Urothelium cell line (cell line): ENCODE measurements around the gene CHL1.

Source experiments
- DNase-seq: peaks from one replicate; pipeline ENCODE4 v3.0.0; 2011; ENCODE audit warnings: low spot score, mixed read lengths
- FAIRE-seq: peaks from 2 replicates; lab custom pipeline; 2011; peaks lifted over from hg19 to GRCh38; lab: Jason Lieb, UNC

The CHL1 gene

DNA sequence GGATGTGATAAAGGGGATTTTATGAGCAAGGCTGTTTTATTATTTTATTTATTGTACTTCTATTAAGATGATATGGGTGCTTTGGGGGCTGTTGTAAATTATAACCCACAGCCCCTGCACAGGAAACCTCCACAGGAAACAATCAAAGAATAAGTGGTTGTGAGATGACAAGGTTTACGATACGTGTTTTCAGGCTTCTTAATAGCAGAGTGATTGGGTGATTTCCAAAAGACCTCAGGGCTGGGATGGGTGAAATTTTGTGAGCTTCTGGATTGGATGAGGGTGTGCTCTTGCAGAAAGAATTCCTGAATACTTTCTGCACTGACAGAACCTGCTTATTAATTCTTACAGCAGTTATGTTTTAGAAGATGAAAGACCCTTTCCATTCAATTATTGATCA is 21.4 kb downstream of the CHL1 start:
- no peak for DNase-seq
- no peak for FAIRE-seq

DNA sequence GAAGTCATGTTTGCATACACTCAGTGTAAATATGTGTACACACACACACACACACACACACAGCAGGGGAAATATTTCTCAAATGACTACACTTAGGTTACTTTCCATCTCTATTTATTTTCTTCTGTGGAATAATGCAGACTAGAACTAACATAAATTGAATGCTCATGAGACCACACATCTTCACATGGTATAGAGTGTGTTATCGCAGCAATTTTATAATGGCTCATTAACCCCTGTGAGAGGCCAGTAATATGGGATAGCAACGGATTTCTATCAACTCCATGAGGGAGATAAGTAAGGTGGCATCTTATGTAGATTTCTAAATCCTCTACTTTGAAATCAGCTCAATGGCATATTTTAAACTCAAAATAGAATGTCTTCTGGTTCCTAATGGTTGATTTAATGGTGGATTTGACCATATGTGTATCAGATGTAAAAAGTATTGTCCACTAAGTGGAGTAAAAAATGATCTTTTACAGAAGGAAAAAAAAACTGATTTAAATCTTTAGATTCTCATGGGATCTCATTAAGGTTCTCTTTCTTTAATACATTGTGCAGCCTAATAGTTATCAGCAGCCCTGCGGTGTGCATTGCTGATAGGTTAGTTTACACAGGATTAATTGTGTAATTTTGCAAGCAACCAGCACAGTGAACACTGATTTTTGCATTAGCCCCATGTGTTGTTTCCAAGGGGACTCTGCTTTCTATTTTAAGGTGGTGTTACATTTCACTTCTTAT is 32.0 kb downstream of the CHL1 start:
- DNase-seq: no peak
- no peak for FAIRE-seq

DNA sequence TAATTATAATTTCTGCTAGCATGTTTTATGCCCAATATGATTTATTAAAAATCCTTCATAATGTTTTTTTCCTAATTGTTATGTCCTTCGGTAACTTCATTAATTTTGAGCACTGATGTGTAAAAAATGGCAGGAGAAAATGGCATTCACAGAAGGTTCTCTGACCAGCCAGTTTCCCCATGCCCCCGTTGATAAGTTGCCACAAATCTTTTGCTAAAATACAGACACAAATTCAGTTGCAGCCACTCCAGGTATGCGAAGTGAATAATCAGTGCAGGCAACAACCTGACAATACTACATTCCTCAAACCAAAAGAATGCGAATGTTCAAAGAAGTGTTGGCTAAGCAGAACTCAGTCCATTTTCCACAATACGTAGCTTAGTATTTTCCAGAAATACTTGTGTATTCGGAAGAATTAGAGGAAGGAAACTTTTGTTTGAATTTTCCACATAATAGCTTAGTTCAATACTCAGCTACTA is 32.7 kb downstream of the CHL1 start:
- FAIRE-seq (no peak), DNase-seq (peak; percentile 9)

DNA sequence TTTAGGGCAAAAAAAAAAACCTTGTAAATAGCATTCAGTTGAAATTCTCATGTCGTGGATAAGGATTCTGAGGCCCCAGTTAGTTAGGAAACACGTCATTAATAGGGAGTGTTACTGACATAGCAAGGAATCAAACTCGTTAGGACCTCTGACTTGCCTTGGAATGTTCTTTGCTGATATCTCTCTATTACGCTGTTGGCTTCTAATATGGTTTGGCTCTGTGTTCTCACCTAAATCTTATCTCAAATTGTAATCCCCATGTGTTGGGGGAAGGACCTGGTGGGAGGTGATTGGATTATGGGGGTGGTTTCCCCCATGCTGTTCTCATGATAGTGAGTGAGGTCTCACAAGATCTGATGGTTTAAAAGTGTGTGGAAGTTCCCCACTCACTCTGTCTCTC is 40.3 kb downstream of the CHL1 start:
- FAIRE-seq (no peak), DNase-seq (no peak)

DNA sequence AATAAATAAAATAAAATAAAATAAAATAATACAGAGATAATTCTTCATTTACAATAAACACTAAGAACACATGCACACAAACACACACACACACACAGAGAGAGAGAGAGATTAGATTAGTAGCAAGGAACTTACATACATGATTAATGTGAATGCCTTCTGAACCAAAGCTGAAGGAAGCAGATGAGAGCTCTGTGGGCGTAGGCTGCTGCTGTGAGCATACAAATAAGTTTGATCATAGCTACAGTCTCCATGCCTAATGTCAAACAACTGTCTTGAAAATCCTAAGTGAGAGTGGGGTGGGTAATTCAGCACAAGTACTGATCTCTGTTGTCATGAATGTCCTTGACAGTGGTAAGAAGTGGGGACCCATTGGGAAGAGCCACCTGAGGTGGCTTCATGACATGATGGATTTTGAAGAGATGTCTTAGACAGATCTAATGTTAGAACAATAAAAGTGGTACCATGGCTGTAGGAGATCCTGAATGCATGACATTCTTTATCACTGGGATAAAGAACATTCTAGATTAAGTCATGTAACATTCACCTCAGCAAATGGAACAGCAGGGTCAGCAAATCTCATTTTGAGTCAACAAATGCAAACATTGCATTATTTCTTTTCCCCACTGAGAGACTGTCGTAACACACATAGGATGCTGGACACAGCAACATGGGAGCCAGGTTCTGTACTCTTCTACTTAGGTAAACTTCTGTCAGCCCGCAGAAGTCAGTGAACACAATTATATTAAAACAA is 46.2 kb downstream of the CHL1 start:
- peak; percentile 9 for FAIRE-seq
- no peak for DNase-seq

DNA sequence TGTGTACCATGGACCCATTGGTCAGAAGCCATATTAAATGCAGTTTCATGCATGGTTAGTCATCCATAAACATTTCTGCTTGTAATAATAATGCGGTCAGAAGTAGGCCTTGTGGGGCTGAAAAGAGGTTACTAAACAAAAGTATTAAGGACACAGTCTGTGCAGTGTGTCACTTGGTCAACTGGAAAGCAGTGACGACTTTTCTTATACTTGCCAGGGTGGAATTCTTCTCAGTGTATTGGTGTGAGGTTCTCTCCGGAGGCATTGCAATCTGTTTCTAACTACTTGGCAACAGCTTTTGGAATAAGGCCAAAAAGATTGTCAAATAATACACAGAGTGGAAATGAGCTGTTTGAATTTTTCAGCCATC is 46.8 kb downstream of the CHL1 start:
- no peak for FAIRE-seq
- DNase-seq: no peak

DNA sequence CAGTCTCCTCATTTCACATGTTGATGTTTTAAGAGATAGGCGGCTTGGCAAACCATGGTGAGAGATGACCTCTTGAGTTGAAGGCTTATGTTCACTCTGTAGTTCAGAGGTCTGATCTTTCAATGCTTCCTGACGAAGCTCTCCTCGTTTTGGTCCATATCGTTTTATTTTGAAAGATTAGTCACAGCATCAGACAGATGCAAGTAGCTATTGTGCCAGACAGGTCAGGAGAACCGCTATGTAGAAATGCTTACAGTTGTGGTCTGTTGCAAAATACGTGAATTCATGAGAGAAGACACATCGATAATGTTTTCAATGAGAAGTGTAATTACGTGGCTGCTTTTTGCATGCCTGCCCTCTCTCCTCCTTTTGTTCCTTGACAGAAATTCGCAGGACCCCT is 47.5 kb downstream of the CHL1 start:
- DNase-seq (no peak), FAIRE-seq (no peak)

DNA sequence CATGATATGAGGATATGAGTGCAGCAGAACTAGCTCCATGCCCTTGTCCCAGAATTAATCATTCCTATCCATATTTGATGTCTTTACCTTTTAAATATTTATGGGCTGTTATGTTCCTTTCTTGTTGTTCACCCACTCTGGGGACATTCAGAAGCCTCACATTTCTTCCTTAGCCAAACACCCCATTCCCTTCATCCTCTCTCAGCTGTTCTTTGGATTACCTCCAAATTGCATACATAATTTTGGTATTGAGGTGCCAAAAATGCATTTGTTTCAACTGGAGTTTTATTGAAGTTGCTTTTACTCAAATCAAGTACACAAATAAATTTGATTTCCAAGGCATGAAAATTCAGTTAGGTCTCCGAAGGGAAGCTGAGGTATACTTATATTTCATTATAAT is 51.4 kb downstream of the CHL1 start:
- DNase-seq: no peak
- FAIRE-seq: no peak

DNA sequence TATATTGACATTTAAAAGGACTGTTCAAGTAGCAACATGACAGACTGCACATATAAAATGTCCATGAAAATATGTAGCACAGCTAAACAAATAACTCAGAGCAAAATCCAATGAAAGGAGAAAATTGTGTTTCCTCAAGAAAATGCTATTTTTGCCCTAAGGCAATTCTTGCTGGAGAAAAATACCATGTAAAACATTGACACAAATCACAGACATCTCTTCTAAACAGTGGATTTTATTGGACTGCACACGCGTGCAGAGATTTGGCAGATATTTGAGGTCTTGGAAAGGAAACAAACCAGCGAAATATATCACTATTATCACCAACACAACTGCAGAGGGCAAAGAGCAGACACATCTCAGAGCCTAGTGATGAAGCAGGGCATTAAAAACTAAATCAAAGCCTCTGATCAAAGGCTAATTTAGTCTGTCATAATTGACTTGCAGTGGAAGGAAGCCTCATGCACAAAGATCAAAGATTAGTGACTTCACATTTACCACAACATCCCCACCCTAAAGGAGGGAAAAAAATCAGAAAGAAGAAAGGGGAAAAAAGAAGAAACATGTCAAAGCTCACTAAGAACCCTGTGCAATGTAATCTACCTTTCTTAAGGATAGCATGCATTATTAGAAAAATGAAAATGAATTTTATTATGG is 52.4 kb downstream of the CHL1 start:
- no peak for DNase-seq
- FAIRE-seq: no peak

DNA sequence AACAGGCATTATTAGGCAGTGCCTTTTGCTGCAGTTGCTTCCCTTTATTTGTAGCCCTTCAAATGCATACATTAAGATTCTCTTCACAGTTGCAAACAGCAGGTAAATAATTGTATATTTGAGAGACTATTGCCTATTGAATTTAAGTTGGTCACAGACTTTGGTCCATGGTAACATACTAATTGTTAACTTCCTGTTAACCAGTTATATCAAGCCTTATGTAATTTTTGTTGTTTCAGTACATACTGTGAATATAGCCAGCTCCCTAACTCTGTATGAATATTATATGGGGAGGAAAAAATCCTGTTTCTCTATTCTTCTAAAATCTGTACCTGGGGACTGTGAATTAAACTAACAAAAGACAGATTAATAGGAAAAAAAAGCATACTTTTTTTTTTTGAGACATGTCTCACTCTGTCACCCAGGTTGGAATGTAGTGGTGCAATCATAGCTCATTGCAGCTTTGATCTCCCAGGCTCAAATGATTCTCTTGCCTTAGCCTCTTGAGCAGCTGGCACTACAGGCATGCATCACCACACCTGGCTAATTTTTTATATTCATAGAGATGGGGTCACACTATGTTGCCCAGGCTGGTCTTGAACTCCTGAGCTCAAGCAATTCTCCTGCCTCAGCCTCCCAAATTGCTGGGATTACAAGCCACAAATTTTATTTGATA is 53.2 kb downstream of the CHL1 start:
- no peak for FAIRE-seq

DNA sequence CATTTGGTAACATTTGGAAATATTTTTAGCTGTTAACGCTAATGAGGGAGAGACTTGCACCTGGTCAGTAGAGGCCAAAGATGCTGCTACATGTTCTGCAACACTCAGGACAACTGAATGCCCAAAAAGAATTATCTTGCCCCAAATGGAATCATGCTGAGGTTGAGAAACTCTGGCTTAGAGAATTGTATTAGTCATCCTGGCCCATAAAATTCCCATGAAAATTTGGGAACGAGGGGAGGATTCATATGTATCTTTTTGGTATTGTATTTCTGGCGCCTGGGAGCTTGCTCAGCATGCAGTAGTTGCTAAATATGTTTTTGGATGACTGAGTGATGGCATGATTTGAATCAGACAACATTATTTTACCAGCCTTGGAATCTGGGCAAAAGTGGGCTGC is 59.9 kb downstream of the CHL1 start:
- DNase-seq: no peak
- no peak for FAIRE-seq

More for the DNA sequence above, 53.2 kb downstream of the CHL1 start:
- DNase-seq: no peak

DNA sequence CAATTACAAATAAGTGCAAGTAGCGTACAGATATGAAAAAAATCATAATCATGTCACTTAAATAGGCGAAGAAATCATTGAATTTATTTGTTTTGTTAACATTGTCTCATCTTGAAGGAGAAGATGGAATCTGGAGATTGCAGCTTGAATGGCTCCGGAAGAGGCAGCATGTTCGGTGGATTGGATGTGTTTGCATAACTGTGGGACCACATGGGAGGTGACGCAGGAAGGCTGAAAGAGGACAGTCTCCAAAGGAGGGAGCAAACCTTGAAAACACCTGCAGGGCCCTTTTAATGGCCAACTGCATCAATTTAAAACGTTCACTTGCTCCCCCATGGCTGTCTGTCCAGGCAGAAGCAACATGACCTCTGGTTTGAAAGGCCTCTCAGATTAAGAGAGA is 61.3 kb downstream of the CHL1 start:
- no peak for FAIRE-seq
- DNase-seq: no peak

DNA sequence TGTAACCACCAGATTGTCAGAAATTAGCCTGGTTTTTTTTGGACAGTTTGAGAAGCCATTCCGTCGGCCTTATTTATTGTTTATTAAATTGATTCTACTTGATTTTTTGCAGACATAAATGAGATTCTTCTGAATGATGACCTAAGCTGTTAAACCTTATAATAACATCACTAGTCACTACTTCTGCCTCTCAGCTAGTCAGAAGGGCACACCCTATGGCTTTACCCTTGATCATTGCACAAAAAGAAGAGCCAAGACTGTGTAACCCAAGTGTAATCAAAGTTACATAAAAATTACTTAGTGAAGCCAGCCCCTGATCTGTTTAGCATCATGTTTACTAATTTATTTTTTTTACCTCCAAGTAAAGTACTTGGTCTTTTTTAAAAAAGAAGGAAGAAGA is 64.3 kb downstream of the CHL1 start:
- FAIRE-seq (no peak), DNase-seq (no peak)

DNA sequence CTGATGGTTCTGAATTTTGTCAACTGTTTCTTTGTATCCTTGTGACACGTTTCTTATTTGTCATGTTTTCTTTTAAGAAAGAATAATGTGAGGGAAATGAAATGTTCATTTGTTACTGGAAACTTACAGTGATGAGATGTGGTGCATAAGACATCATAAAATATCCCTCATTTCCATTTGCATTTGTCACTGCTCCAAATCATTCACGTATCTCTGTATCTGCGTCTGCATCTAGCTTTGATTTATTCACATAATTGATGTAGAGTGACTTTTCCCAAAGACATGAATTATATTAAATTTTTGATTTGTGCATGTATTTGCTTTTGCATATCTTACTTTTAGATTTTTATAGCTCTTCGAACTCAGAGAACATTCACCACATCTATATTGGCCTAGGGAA is 66.8 kb downstream of the CHL1 start:
- FAIRE-seq (no peak), DNase-seq (no peak)

DNA sequence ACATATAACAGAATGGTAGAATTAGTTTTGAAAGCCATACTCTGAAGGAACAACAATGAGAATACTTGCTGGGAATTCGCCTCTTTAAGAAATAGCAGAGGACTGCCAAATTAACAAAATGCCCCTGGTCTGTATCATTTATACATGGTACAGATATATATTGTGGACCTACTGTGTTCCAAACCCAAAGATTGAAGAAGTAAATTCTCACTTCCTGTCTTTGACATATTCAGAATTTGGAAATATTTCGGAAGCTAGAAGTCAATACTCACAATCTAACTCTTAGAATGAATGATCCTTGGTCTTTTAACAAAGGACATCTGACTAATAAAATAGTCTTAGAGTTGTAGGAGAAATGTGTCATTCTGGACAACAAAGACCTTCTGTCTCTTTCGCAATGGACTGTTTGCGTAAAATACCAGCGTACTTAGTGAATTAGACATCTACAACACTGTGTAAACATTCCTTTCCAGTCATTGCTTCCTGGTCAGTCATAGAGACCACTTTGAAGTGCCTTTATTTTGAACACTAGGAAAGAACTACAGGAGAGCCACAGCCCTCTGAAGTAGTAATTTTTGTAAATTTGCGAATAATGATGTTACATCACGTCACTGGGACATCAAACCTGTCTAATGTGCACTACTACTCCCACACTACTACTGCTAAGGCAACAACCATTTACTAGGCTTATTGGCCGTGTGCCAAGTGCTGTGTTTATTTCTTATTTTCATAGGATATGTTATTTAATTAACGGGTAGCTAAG is 68.0 kb downstream of the CHL1 start:
- DNase-seq: peak; percentile 69
- peak; percentile 74 for FAIRE-seq

DNA sequence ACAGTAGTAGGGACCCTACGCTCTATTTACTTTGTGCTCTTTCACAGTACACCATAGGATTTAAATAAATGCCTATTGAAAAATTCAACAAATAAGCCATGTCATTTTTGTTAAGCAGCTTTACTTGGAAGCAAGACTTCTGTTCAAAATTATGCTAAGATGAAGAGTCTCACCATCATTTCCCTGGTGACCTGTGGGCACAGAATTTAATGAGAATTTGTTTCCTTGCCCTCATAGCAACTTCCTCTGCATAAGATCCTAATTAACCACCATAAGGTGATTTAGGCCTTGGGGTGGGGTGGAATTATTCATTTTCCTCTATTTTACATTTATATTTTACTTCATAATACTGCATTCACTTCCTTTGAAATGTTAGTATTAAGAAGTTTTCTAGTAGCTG is 70.5 kb downstream of the CHL1 start:
- DNase-seq (no peak), FAIRE-seq (no peak)

DNA sequence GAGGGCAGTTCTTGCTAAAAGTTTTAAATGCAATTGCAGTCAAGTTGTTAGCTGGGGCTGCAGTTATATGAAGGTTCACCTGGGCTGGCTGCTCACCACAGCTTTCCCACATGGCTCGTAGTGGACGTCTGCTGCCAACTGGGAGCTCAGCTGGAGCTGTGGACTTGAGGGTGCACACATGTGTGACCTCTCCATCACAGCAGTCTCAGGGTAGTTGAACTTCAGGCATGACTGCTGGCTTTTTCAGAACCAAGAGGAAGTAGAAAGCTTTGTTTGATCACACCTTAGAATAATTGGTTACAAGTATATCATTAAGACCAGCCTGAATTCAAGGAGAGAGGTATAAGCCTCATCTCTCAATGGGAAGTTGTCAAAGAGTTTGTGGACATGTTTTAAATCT is 74.1 kb downstream of the CHL1 start:
- no peak for FAIRE-seq
- no peak for DNase-seq

DNA sequence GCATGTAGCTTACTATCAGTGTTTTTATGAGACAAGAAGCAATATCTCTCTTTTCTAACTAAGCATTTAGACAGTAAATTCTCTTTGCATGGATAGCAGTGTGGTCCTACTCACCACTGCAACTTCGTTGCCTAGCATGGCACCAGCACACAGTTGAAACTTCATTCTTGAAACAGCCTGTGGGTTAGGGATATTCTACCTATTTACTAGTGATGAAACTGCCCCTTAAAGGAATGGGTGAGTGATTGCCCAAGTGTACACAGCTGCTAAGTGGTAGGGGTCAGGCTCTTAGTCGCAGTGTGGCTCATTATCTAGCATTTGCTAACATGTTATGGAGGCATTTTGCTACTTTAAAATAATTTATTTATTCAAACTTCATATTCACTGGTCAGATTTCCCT is 78.4 kb downstream of the CHL1 start:
- FAIRE-seq (no peak), DNase-seq (no peak)

DNA sequence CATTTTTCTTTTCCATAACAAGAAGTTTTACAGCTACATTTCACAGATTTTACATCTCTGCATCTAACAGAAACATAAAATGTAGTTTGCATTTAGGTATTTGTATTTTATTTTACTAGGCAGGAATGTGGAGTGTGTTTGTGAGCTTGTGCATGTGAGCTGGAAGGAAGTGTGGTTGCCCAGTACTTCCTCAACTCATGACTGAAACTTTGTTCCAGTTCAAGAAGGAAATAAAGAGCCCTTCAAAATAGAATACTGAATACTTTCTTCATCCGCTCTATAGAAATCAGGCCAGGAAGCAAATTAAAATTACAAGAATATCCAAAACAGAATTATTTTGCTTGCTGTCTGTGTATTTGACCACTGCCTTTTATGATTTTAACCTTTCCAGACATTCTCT is 81.3 kb downstream of the CHL1 start:
- no peak for DNase-seq
- no peak for FAIRE-seq

DNA sequence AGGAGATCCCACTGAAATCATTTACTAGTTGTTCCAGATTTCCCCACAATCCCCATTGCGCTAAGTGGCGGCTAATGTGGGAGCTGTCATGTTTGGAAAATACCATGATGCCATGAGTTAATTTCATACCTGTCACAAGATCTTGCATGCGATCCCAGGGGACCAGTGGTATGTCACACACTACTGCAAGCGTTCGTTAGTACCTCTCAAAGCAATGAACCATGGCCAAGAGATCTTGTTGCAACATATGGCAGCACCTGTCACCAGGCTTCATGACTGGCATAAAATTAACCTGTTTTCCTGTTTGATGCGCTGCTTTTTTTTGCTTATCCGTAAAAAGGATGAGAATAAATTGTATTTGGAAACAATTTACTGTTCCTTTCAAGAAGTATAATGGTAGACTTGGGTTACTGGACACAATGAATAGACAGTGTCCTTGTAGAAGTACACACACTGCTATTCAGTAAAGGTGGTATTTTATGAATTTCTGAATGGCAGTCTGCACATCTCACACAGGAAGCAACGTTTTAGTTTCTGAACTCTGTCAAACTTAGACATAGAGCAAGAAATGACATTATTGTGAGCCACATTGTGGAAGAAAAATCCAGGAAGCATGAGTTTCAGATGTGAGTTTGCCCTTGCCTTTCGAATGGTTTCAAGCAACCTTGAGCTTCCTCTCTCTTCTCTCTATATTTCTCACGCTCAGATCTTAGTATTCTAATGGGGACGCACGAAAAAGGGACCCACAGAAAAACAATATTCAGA is 81.9 kb downstream of the CHL1 start:
- FAIRE-seq (no peak), DNase-seq (no peak)
